ENCODE data around the gene RBMS1. TPM values are rescaled to one million over a fixed set of nuclear protein-coding genes. Genes with fewer than 3 reads are reported as not detected.

Gene RBMS1
- total and polyA plus RNA-seq, 2 experiments from 2014 or later = 55.5 to 94.8 TPM

GRCh38 chr2:160333324-160334027, 160.1 kb downstream of the RBMS1 start (continued):
- TF ChIP-seq ZNF462 (CRISPR knock-in tag; IDR thresholded peaks at IDR 0.05) (no peak), EZH2phosphoT487 (IDR thresholded peaks at IDR 0.05; ENCODE audit: unreplicated experiment) (no peak)

GRCh38 chr2:160332318-160332717, 161.3 kb downstream of the RBMS1 start:
- H3F3A ChIP-seq (replicated peaks; ENCODE audit: low read depth) = no peaks in the 10 kb centered on the region
- H3K27me3 ChIP-seq (ENCODE audit: insufficient read depth) = no peaks in the 10 kb centered on the region
- no peaks in the 10 kb centered on the region for H3K36me3 Mint-ChIP-seq (ENCODE audit: low read depth)
- H4K20me1 ChIP-seq (replicated peaks; ENCODE audit: insufficient read depth) = peaks cover 4% of the 10 kb centered on the region; the same call in 1 of the 2 replicates
- H3K27me3 Mint-ChIP-seq (ENCODE audit: insufficient read depth, low read depth, poor library complexity) = no peaks in the 10 kb centered on the region
- ATAC-seq = peak; percentile 55; the same call in 2 of the 3 replicates
- TF ChIP-seq CTCF (conservative IDR thresholded peaks at IDR 0.05; ENCODE audit: low read depth in 2 of 2) (peak in 1 of 2 experiments; percentile 24; a peak in 2 of 4 replicates), EZH2 (IDR thresholded peaks at IDR 0.05; ENCODE audit: low read depth, unreplicated experiment) (no peak)
- H2AFZ ChIP-seq = no peak overlapping the region
- H3K27ac Mint-ChIP-seq = 0 out of 2 replicates have a peak overlapping the region, but pooled peaks have one; percentile 75
- DNase-seq (ENCODE audit: low spot score) = peak; percentile 50
- H3K4me1 ChIP-seq (ENCODE audit: insufficient read depth) = peaks cover 5% of the 10 kb centered on the region; the same call in 1 of the 2 replicates
- no peak overlapping the region for H3K27ac ChIP-seq (ENCODE audit: low read depth)
- no peak overlapping the region for H3K4me3 Mint-ChIP-seq
- no peak overlapping the region for H3K4me2 ChIP-seq
- H3K4me3 ChIP-seq = no peak overlapping the region
- H3K4me1 Mint-ChIP-seq = peaks cover 30% of the 10 kb centered on the region
- H3K79me2 ChIP-seq (replicated peaks; ENCODE audit: insufficient read depth) = peaks cover 42% of the 10 kb centered on the region
- H3K9me3 Mint-ChIP-seq = no peaks in the 10 kb centered on the region
- H3K9me2 ChIP-seq (ENCODE audit: insufficient read depth) = no peaks in the 10 kb centered on the region
- H3K36me3 ChIP-seq (ENCODE audit: insufficient read depth) = no peaks in the 10 kb centered on the region

All from GM23338 (cell line).